Mucosa of stomach (tissue), 1 donor: ENCODE results near the gene HBD.

Experiments used
- H3K27me3 ChIP-seq: one replicate; pipeline ENCODE4 v1.7.0; 2013; ENCODE audit warnings: mild to moderate bottlenecking, low read length; ENCODE audit not compliant: control insufficient read depth, insufficient read depth
- H3K36me3 ChIP-seq: one replicate; pipeline ENCODE4 v1.7.0; 2013; ENCODE audit warnings: low read length; ENCODE audit not compliant: control insufficient read depth, insufficient read depth
- H3K4me1 ChIP-seq: one replicate; pipeline ENCODE4 v1.7.0; 2013; ENCODE audit warnings: mild to moderate bottlenecking, low read length; ENCODE audit not compliant: control insufficient read depth, insufficient read depth
- H3K4me3 ChIP-seq: one replicate; pipeline ENCODE4 v1.7.0; 2013; ENCODE audit warnings: low read length
- H3K9ac ChIP-seq: one replicate; pipeline ENCODE4 v1.7.0; 2013; ENCODE audit warnings: mild to moderate bottlenecking, low read length, moderate library complexity
- H3K9me3 ChIP-seq: one replicate; pipeline ENCODE4 v1.7.0; 2013; ENCODE audit warnings: mild to moderate bottlenecking, low read length, moderate library complexity; ENCODE audit not compliant: control insufficient read depth
- donor health status: Pancreatic carcinoma.

The HBD gene

DNA sequence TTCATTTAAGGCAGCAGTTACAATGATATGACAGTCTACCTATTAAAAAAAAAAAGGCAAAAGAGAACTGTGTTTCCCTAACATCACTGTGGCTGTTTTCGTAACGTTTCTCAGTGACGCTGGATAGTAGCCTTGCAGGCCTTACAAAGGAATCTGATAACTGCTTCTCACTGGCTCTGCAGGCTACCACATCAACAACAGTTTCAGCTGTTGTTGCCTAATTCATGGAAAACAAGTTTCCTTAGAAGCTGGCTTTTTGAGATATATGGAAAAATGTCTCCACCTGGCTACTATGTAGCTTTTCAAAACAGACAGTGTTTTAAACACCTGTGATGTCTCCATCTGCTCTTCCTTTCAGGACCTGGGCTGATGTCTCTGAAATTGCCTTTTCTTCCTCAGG is 37.6 kb downstream of the HBD start:
- Histone ChIP-seq H3K4me3 (no peak overlapping the region), H3K9me3 (no peaks in the 10 kb centered on the region), H3K4me1 (no peaks in the 10 kb centered on the region), H3K9ac (no peak overlapping the region), H3K27me3 (no peaks in the 10 kb centered on the region), H3K36me3 (no peaks in the 10 kb centered on the region)

DNA sequence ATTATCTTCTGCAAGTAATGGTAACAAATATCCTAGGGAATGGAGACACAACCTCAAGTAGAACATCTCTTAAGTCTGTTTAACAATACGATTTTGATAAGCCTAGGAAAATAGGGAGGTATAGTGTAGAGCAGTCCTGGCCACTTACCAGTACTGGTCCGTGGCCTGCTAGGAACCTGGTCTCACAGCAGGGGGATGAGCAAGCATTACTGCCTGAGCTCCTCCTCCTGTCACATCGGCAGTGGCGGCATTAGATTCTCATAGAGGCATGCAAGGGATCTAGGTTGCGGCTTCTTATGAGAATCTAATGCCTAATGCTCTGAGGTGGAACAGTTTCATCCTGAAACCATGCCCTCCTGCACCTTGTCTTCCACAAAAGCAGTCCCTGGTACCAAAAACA is 38.2 kb downstream of the HBD start:
- Histone ChIP-seq H3K9me3 (no peaks in the 10 kb centered on the region), H3K36me3 (no peaks in the 10 kb centered on the region), H3K9ac (no peak overlapping the region), H3K4me1 (no peaks in the 10 kb centered on the region), H3K27me3 (no peaks in the 10 kb centered on the region), H3K4me3 (no peak overlapping the region)

DNA sequence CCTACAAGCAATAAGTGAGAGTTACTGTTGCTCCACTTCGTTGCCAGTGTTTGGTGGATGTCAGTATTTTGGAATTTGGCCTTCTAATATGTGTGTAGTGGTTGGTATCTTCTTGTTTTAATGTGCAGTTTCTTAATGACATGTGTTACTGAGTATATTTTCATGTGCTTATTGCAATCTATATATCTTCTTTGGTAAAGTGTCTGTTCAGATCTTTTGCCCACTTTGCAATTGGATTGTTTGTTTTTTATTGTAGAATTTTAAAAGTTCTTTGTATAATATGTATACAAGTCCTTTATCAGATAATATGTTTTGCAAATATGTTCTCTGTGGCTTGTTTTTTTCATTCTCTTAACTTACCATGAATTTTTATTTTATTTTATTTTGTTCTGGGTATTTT is 41.5 kb downstream of the HBD start:
- Histone ChIP-seq H3K4me3 (no peak overlapping the region), H3K9ac (no peak overlapping the region), H3K4me1 (no peaks in the 10 kb centered on the region), H3K9me3 (no peaks in the 10 kb centered on the region), H3K36me3 (no peaks in the 10 kb centered on the region), H3K27me3 (no peaks in the 10 kb centered on the region)

DNA sequence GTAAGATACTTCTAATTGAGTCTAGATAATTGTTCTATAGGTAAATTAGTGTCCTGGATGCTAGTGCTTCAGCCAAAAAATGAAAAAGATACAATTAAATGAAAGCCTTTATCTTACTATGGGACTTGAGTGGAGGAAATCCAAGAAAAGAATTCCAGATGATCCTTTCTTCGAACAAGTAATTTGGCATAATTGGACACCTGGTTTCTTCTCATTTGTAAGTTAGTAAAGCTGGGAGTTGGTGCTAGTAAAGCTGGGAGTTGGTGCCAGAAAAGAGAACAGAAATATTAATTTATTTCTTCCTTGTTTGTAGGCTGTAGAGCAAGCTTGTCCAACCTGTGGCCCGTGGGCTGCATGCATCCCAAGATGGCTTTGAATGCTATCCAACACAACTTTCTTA is 46.1 kb downstream of the HBD start:
- Histone ChIP-seq H3K36me3 (no peaks in the 10 kb centered on the region), H3K4me3 (no peak overlapping the region), H3K9me3 (no peaks in the 10 kb centered on the region), H3K27me3 (no peaks in the 10 kb centered on the region), H3K9ac (no peak overlapping the region), H3K4me1 (no peaks in the 10 kb centered on the region)
